GM23248 (cell line): ENCODE data around the gene ZNF319. TPM values are rescaled to one million over a fixed set of nuclear protein-coding genes. Genes with fewer than 3 reads are reported as not detected.

Source experiments
- DNase-seq: peaks from one replicate; pipeline ENCODE4 v3.0.0-alpha.2; 2015
- H2AFZ ChIP-seq: fragments of 200-600 bp; sonication (generic); 2 replicates; pipeline ENCODE4 v1.6.1; 2016; ENCODE audit warnings: antibody characterized with exemption
- H3F3A ChIP-seq: fragments of 200-600 bp; sonication (generic); 2 replicates; pipeline ENCODE4 v1.6.1; 2016; ENCODE audit warnings: mild to moderate bottlenecking, antibody characterized with exemption, mixed run types; ENCODE audit not compliant: insufficient read depth
- H3K27ac ChIP-seq: fragments of 200-600 bp; sonication (generic); 2 replicates; pipeline ENCODE4 v1.5.1; 2016; ENCODE audit warnings: mild to moderate bottlenecking
- H3K27me3 ChIP-seq: fragments of 200-600 bp; sonication (generic); replicated peaks from 2 replicates; pipeline ENCODE4 v1.6.1; 2016; ENCODE audit warnings: mild to moderate bottlenecking; ENCODE audit not compliant: insufficient read depth
- H3K36me3 ChIP-seq: fragments of 200-600 bp; sonication (generic); 2 replicates; pipeline ENCODE4 v1.6.1; 2016; ENCODE audit warnings: low read depth, mild to moderate bottlenecking
- H3K4me1 ChIP-seq: fragments of 200-600 bp; sonication (generic); 2 replicates; pipeline ENCODE4 v1.6.1; 2016; ENCODE audit warnings: mild to moderate bottlenecking; ENCODE audit not compliant: insufficient read depth
- H3K4me2 ChIP-seq: fragments of 200-600 bp; sonication (generic); one replicate; pipeline ENCODE4 v1.6.1; 2016; ENCODE audit warnings: mild to moderate bottlenecking; ENCODE audit not compliant: unreplicated experiment
- H3K4me3 ChIP-seq: fragments of 200-600 bp; sonication (generic); 2 replicates; pipeline ENCODE4 v1.5.1; 2016; ENCODE audit warnings: mild to moderate bottlenecking
- H3K79me2 ChIP-seq: fragments of 200-600 bp; sonication (generic); 2 replicates; pipeline ENCODE4 v1.6.1; 2016; ENCODE audit warnings: mild to moderate bottlenecking; ENCODE audit not compliant: insufficient read depth
- H3K9ac ChIP-seq: fragments of 200-600 bp; sonication (generic); 2 replicates; pipeline ENCODE4 v1.6.1; 2016; ENCODE audit warnings: mild to moderate bottlenecking
- H3K9me2 ChIP-seq: fragments of 200-600 bp; sonication (generic); 2 replicates; pipeline ENCODE4 v1.6.1; 2016; ENCODE audit warnings: mixed run types, mild to moderate bottlenecking, moderate library complexity; ENCODE audit not compliant: insufficient read depth
- H3K9me3 ChIP-seq: fragments of 200-600 bp; sonication (generic); one replicate; pipeline ENCODE4 v1.6.1; 2017; ENCODE audit warnings: low read depth
- H4K20me1 ChIP-seq: fragments of 200-600 bp; sonication (generic); 2 replicates; pipeline ENCODE4 v1.6.0; 2016; ENCODE audit not compliant: insufficient read depth
- EZH2 ChIP-seq: fragments of 200-600 bp; sonication (generic); IDR thresholded peaks from 2 replicates; pipeline ENCODE4 v1.6.1; 2018; ENCODE audit warnings: antibody characterized with exemption, mild to moderate bottlenecking; ENCODE audit not compliant: insufficient read depth, poor library complexity, severe bottlenecking
- EZH2phosphoT487 ChIP-seq: fragments of 200-600 bp; sonication (generic); IDR thresholded peaks from 2 replicates; pipeline ENCODE4 v1.6.1; 2018; ENCODE audit warnings: antibody characterized with exemption, moderate library complexity, mild to moderate bottlenecking, low read depth; ENCODE audit not compliant: insufficient read depth
- WGBS, 2 experiments: methylation state at CpG; one replicate each; pipeline ENCODE4 v1.1.6; 2015 to 2017; ENCODE audit warnings: low lambda C conversion rate in 2 of 2, low coverage in 1 of 2; ENCODE audit errors: missing lambda C conversion rate in 2 of 2; 5-methylcytosine and 5-hydroxymethylcytosine counted together
- in situ Hi-C: fragments of 300-500 bp; cut with MboI; formaldehyde crosslinking; loops from 2 replicates; pipeline ENCODE4 v1.15.0; 2020
- polyA plus RNA-seq: library from polyadenylated mRNA; unstranded; fragments of >200 nt; fragmentation: Nextera tagmentation; extraction: Ambion mirVana; gene quantifications from 2 replicates; pipeline ENCODE4 v1.2.1, GENCODE V29; 2016
- total RNA-seq: library from RNA; depleted of rRNA; stranded (reverse); fragments of >200 nt; shearing (Covaris generic); gene quantifications from 2 replicates; pipeline ENCODE4 v1.2.3, GENCODE V29; 2014

Gene ZNF319
- total and polyA plus RNA-seq, 2 experiments from 2014 or later, result 4.6 to 8.2 TPM

GRCh38 chr16:58038219-58038641 is 37.8 kb upstream of the ZNF319 start:
- Histone ChIP-seq H3K36me3 (no peaks in the 10 kb centered on the region), H3K4me1 (no peaks in the 10 kb centered on the region), H3K27me3 (no peaks in the 10 kb centered on the region), H3K9me3 (no peaks in the 10 kb centered on the region), H3K27ac (no peak overlapping the region), H3F3A (no peaks in the 10 kb centered on the region), H3K9me2 (no peaks in the 10 kb centered on the region), H3K4me3 (no peak overlapping the region), H2AFZ (no peak overlapping the region), H3K79me2 (no peaks in the 10 kb centered on the region), H3K4me2 (no peak overlapping the region), H3K9ac (no peak overlapping the region), H4K20me1 (no peaks in the 10 kb centered on the region)
- WGBS, 2 experiments, result 82 to 85% methylated on average over 17 to 20 of the region's 20 CpGs
- in situ Hi-C loops, result loop anchor here (10.0 kb wide), 1 partner anchor 77 kb away; no protein-coding TSS in a partner anchor
- DNase-seq, result no peak
- TF ChIP-seq EZH2phosphoT487 (no peak), EZH2 (no peak)

GRCh38 chr16:58037365-58038057 is 37.0 kb upstream of the ZNF319 start:
- Histone ChIP-seq H2AFZ (no peak overlapping the region), H3K36me3 (no peaks in the 10 kb centered on the region), H3K9me3 (no peaks in the 10 kb centered on the region), H3K27ac (no peak overlapping the region), H3K4me3 (no peak overlapping the region), H3K9ac (no peak overlapping the region), H3K27me3 (no peaks in the 10 kb centered on the region), H3K4me1 (no peaks in the 10 kb centered on the region), H4K20me1 (no peaks in the 10 kb centered on the region), H3K4me2 (no peak overlapping the region), H3F3A (no peaks in the 10 kb centered on the region), H3K79me2 (no peaks in the 10 kb centered on the region), H3K9me2 (no peaks in the 10 kb centered on the region)
- no peak for DNase-seq
- WGBS, 2 experiments, result 82 to 83% methylated on average over 16 of the region's 16 CpGs
- no peak for TF ChIP-seq EZH2phosphoT487
- no peak for TF ChIP-seq EZH2
- in situ Hi-C loops, result loop anchor here (10.0 kb wide), 1 partner anchor 77 kb away; no protein-coding TSS in a partner anchor

DNA sequence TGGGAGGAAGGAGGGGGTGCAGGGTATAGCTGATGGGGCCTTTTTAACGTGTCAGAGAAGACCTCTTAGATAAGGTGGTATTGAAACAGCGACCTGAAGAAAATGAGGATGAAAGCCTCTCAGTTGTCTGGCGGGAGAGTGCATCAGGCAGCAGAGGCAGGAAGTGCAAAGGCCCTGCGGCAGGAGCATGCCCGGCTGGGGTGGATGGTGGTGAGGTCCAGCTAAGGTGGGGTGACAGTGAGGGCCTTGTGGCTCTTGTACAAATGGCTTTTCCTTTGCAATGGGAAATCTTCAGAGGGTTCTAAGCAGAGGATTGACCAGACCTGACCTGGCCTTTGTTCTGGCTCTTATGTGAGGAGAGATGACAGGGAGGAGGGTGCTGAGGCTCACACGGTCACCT is 36.5 kb upstream of the ZNF319 start:
- Histone ChIP-seq H3K36me3 (no peaks in the 10 kb centered on the region), H3K4me2 (no peak overlapping the region), H3K9ac (no peak overlapping the region), H3F3A (no peaks in the 10 kb centered on the region), H3K9me3 (no peaks in the 10 kb centered on the region), H3K27ac (no peak overlapping the region), H3K27me3 (no peaks in the 10 kb centered on the region), H3K4me3 (no peak overlapping the region), H2AFZ (no peak overlapping the region), H3K4me1 (no peaks in the 10 kb centered on the region), H3K79me2 (no peaks in the 10 kb centered on the region), H4K20me1 (no peaks in the 10 kb centered on the region), H3K9me2 (no peaks in the 10 kb centered on the region)
- 57 to 76% methylated on average over 6 of the region's 6 CpGs for WGBS, 2 experiments
- TF ChIP-seq EZH2 (no peak), EZH2phosphoT487 (no peak)
- DNase-seq, result no peak
- in situ Hi-C loops, result loop anchor here (10.0 kb wide), 1 partner anchor 78 kb away; no protein-coding TSS in a partner anchor

- Histone ChIP-seq H3F3A (no peaks in the 10 kb centered on the region), H3K4me3 (no peak overlapping the region), H3K36me3 (no peaks in the 10 kb centered on the region), H3K4me1 (no peaks in the 10 kb centered on the region), H3K9me3 (no peaks in the 10 kb centered on the region), H3K27ac (no peak overlapping the region), H3K4me2 (no peak overlapping the region), H3K9ac (no peak overlapping the region), H2AFZ (no peak overlapping the region), H4K20me1 (no peaks in the 10 kb centered on the region), H3K27me3 (no peaks in the 10 kb centered on the region), H3K79me2 (no peaks in the 10 kb centered on the region), H3K9me2 (no peaks in the 10 kb centered on the region)
- in situ Hi-C loops, result loop anchor here (10.0 kb wide), 1 partner anchor 79 kb away; no protein-coding TSS in a partner anchor
- 57 to 58% methylated on average over 14 of the region's 14 CpGs for WGBS, 2 experiments
- DNase-seq, result no peak
- no peak for TF ChIP-seq EZH2phosphoT487
- no peak for TF ChIP-seq EZH2
Measured at GRCh38 chr16:58035356-58036170, 35.1 kb upstream of the ZNF319 start.
